Right lobe of liver (tissue), 6 donors: Measurements from ENCODE around the gene COL4A4. TPM values are rescaled to one million over a fixed set of nuclear protein-coding genes. Genes with fewer than 3 reads are reported as not detected.

Source experiments
- ATAC-seq, 4 donors: fragments of 200-7000 bp; cut with Tn5 transposase; one replicate each; pipeline ENCODE4 v1.9.1; 2020; ENCODE audit warnings: mild to moderate bottlenecking in 4 of 4, moderate library complexity in 4 of 4
- DNase-seq, 3 donors: peaks; one replicate each; pipeline ENCODE4 v3.0.0-alpha.2; 2020
- H3K27ac ChIP-seq, 3 donors: fragments of 200-600 bp; one replicate each; pipeline ENCODE4 v1.8.0; 2022
- H3K27me3 ChIP-seq, 2 donors: fragments of 200-600 bp; one replicate each; pipeline ENCODE4 v1.8.0; 2022
- H3K36me3 ChIP-seq, 4 donors: fragments of 200-600 bp; sonication (generic) in 1 of 4; one replicate each; pipeline versions ENCODE4 v1.5.1 to v1.8.0; 2017 to 2022; ENCODE audit warnings: control low read depth in 1 of 4
- H3K4me1 ChIP-seq, 4 donors: fragments of 200-600 bp; sonication (generic) in 1 of 4; one replicate each; pipeline versions ENCODE4 v1.5.1 to v1.8.0; 2017 to 2022; ENCODE audit warnings: control low read depth in 1 of 4
- H3K4me3 ChIP-seq, 3 donors: fragments of 200-600 bp; one replicate each; pipeline ENCODE4 v1.8.0; 2022
- H3K9me3 ChIP-seq, 4 donors: fragments of 200-600 bp; sonication (generic) in 1 of 4; one replicate each; pipeline versions ENCODE4 v1.5.1 to v1.8.0; 2017 to 2022; ENCODE audit warnings: control low read depth in 1 of 4
- CTCF ChIP-seq, 4 donors: fragments of 200-600 bp in 3 of 4; fragments of 450-650 bp in 1 of 4; IDR thresholded peaks; one replicate each; pipeline versions ENCODE4 v1.5.1 to v1.8.0; 2016 to 2022; ENCODE audit warnings: antibody characterized with exemption in 4 of 4, mild to moderate bottlenecking in 2 of 4
- POLR2A ChIP-seq: fragments of 450-650 bp; IDR thresholded peaks from one replicate; pipeline ENCODE4 v1.6.1; 2017; ENCODE audit warnings: antibody characterized with exemption, mild to moderate bottlenecking
- WGBS: methylation state at CpG from one replicate; pipeline ENCODE4 v1.1.6; 2018; ENCODE audit warnings: low coverage, low lambda C conversion rate; ENCODE audit not compliant: insufficient coverage; ENCODE audit errors: missing lambda C conversion rate; 5-methylcytosine and 5-hydroxymethylcytosine counted together
- intact Hi-C, 2 donors: fragments of 100-400 bp; cut with DNase I; formaldehyde crosslinking; loops; one replicate each; pipeline versions ENCODE4 v1.11.2 to v1.14.1; 2022
- total RNA-seq, 6 experiments: library from RNA; depleted of rRNA in 2 of 6; stranded (reverse); fragments of >200 nt in 2 of 6; fragmentation: NEBNext Ultra II Directional in 3 of 6; extraction: Animal tissue kit (Norgen Biotek cat#: 25700) in 3 of 6; gene quantifications; one replicate each; pipeline versions ENCODE4 v1.1.0 to v1.2.4, GENCODE V29; 2016 to 2023
- donor health status: DM: no; HTN: yes; CAD: no.
- donor health status: DM: no; HTN: no; CAD: no.
- donor health status: DM: no; HTN: no; CAD: no.
- donor health status: DM: no; HTN: yes; CAD: no.
- donor health status: DM: no; HTN: yes; CAD: no.

The COL4A4 gene
- total RNA-seq, 6 experiments from 2014 or later = 0.86 to 2.4 (median 1.8) TPM

GRCh38 chr2:227183657-227184367 is 19.8 kb upstream of the COL4A4 start:
- H3K27ac ChIP-seq = no peak overlapping the region
- 58% methylated on average over 2 of the region's 2 CpGs for WGBS
- H3K4me3 ChIP-seq = no peak overlapping the region
- no peaks in the 10 kb centered on the region for H3K27me3 ChIP-seq
- H3K36me3 ChIP-seq = no peaks in the 10 kb centered on the region
- TF ChIP-seq CTCF (IDR thresholded peaks at IDR 0.05) = no peak
- TF ChIP-seq POLR2A = no peak
- peak in 1 of 3 donors; percentile 67 for DNase-seq
- no peaks in the 10 kb centered on the region for H3K9me3 ChIP-seq
- H3K4me1 ChIP-seq = peaks cover 0 to 12% (median 3%) of the 10 kb centered on the region in 4 donors
- ATAC-seq = peak; percentile 89 to 94 (median 92)
- intact Hi-C loops = no loop called here

- Histone ChIP-seq H3K4me1 (peaks cover 0 to 12% (median 3%) of the 10 kb centered on the region in 4 donors), H3K9me3 (no peaks in the 10 kb centered on the region), H3K36me3 (no peaks in the 10 kb centered on the region), H3K27me3 (no peaks in the 10 kb centered on the region), H3K4me3 (no peak overlapping the region), H3K27ac (no peak overlapping the region)
- no peak for DNase-seq
- TF ChIP-seq POLR2A = no peak
- no peak for TF ChIP-seq CTCF (IDR thresholded peaks at IDR 0.05)
- ATAC-seq = peak in 3 of 4 donors; percentile 38 to 57 (median 56)
- intact Hi-C loops = no loop called here
These were observed 18.8 kb upstream of the COL4A4 start for GRCh38 chr2:227182765-227183164.

DNA sequence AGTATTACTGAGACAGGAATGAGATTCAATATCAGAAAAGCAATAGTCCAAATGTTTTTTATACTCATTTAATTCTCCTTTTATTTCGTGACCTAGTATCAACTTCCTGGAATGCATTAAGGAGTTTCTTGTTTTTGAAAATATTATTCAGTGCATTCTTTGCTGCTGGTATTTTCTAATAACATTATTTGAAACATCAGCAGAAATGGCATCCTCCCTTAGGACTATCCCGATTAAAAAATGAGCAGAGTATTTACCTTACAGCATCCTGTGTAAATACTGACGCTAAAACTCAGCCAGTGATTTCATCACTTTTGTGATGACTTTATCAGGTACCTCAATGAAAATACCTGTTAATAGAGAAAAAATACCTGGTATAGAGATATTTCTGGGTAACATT is 16.8 kb upstream of the COL4A4 start:
- no peaks in the 10 kb centered on the region for H3K9me3 ChIP-seq
- peaks cover 0 to 12% (median 3%) of the 10 kb centered on the region in 4 donors for H3K4me1 ChIP-seq
- H3K4me3 ChIP-seq = no peak overlapping the region
- H3K27me3 ChIP-seq = no peaks in the 10 kb centered on the region
- no peak for DNase-seq
- H3K27ac ChIP-seq = no peak overlapping the region
- peak in 1 of 4 donors; percentile 38 for ATAC-seq
- intact Hi-C loops = no loop called here
- 39% methylated on average over 3 of the region's 3 CpGs for WGBS
- H3K36me3 ChIP-seq = no peaks in the 10 kb centered on the region
- no peak for TF ChIP-seq POLR2A
- TF ChIP-seq CTCF (IDR thresholded peaks at IDR 0.05) = no peak

DNA sequence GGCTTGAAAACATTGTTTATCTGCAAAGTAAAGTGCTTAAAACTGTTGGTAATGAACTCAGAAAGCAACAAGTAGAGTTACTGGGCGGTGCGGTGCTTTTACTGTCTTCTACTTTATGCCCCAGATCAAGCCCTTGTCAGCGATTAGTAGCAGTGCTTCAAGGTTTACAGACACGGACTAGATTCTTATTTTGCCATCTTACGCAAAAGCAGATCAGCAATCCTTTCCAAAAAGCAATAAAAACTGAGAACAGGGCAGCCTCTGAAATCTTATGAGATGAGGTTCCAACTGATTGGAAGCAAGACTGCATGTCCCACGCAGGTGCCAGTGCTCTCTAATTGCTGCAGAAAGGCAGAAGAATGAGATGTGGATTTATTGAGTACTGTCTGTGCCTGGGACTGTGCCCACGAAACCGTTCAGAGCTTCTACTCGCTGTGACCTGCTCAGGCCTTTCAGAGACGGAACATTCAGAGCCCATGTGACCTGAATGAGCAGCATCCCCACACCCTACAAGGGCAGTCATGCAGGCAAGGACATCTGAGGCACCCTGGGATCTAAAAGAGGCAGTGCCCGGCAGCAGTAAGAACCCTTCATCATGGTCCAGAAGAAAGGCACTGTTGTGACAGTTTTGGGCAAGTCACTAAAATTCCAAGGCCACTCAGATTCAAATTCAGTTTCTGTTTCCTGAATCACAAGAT is 16.1 kb upstream of the COL4A4 start:
- intact Hi-C loops = no loop called here
- Histone ChIP-seq H3K4me1 (peaks cover 0 to 12% (median 3%) of the 10 kb centered on the region in 4 donors), H3K9me3 (no peaks in the 10 kb centered on the region), H3K27ac (no peak overlapping the region), H3K36me3 (no peaks in the 10 kb centered on the region), H3K27me3 (no peaks in the 10 kb centered on the region), H3K4me3 (no peak overlapping the region)
- no peak for ATAC-seq
- DNase-seq = no peak
- no peak for TF ChIP-seq CTCF (IDR thresholded peaks at IDR 0.05)
- WGBS = 60% methylated on average over 8 of the region's 11 CpGs
